ENCODE results near the gene NME8. TPM values are rescaled to one million over a fixed set of nuclear protein-coding genes. Genes with fewer than 3 reads are reported as not detected.

The NME8 gene
- total RNA-seq, 2 donors from 2014 or later: 2.3 to 9.2 TPM

GRCh38 chr7:37823557-37823956 lies 24.8 kb upstream of the NME8 start:
- no peak overlapping the region for H3K4me3 ChIP-seq (ENCODE audit: low read length)
- no peaks in the 10 kb centered on the region for H3K36me3 ChIP-seq (ENCODE audit: control insufficient read depth, insufficient read depth, low read length)
- H3K4me3 Mint-ChIP-seq: no peak overlapping the region
- peaks cover 4% of the 10 kb centered on the region for H3K9me3 ChIP-seq (ENCODE audit: control insufficient read depth, low read length)
- H3K27ac ChIP-seq (ENCODE audit: low read depth, low read length): no peak overlapping the region
- no peaks in the 10 kb centered on the region for H3K36me3 Mint-ChIP-seq (ENCODE audit: low read depth)
- H3K27ac Mint-ChIP-seq: no peak overlapping the region
- H3K27me3 Mint-ChIP-seq (ENCODE audit: insufficient read depth): no peaks in the 10 kb centered on the region
- no peak for TF ChIP-seq CTCF (conservative IDR thresholded peaks at IDR 0.05)
- 94% methylated on average over 2 of the region's 2 CpGs; no CpG with 5 or more reads in 1 of the 2 experiments for WGBS, 2 experiments (ENCODE audit: insufficient coverage in 1 of 2, insufficient read length in 1 of 2)
- H3K9ac ChIP-seq (ENCODE audit: extremely low read depth, low read length, poor library complexity, severe bottlenecking): no peak overlapping the region
- H3K27me3 ChIP-seq (ENCODE audit: control insufficient read depth, insufficient read depth, low read length, poor library complexity, severe bottlenecking): no peaks in the 10 kb centered on the region
- H3K4me1 ChIP-seq (ENCODE audit: control insufficient read depth, insufficient read depth, low read length): no peaks in the 10 kb centered on the region
- no peaks in the 10 kb centered on the region for H3K9me3 Mint-ChIP-seq
- H3K4me1 Mint-ChIP-seq: no peaks in the 10 kb centered on the region
- no peak for DNase-seq

- Histone ChIP-seq H3K27ac (ENCODE audit: low read depth, low read length) (no peak overlapping the region), H3K36me3 (ENCODE audit: control insufficient read depth, insufficient read depth, low read length) (no peaks in the 10 kb centered on the region), H3K9me3 (ENCODE audit: control insufficient read depth, low read length) (peaks cover 4% of the 10 kb centered on the region), H3K4me3 (ENCODE audit: low read length) (no peak overlapping the region), H3K27me3 (ENCODE audit: control insufficient read depth, insufficient read depth, low read length, poor library complexity, severe bottlenecking) (no peaks in the 10 kb centered on the region), H3K4me1 (ENCODE audit: control insufficient read depth, insufficient read depth, low read length) (no peaks in the 10 kb centered on the region), H3K9ac (ENCODE audit: extremely low read depth, low read length, poor library complexity, severe bottlenecking) (no peak overlapping the region)
- Mint-ChIP-seq H3K4me3 (no peak overlapping the region), H3K27me3 (ENCODE audit: insufficient read depth) (no peaks in the 10 kb centered on the region), H3K4me1 (no peaks in the 10 kb centered on the region), H3K9me3 (no peaks in the 10 kb centered on the region), H3K36me3 (ENCODE audit: low read depth) (no peaks in the 10 kb centered on the region), H3K27ac (no peak overlapping the region)
- no peak for DNase-seq
- WGBS, 2 experiments (ENCODE audit: insufficient coverage in 1 of 2, insufficient read length in 1 of 2): 96% methylated on average over 2 of the region's 3 CpGs; no CpG with 5 or more reads in 1 of the 2 experiments
- no peak for TF ChIP-seq CTCF (conservative IDR thresholded peaks at IDR 0.05)
Observed at GRCh38 chr7:37825038-37825437, 23.4 kb upstream of the NME8 start.

GRCh38 chr7:37826825-37827224 lies 21.6 kb upstream of the NME8 start:
- Mint-ChIP-seq H3K9me3 (no peaks in the 10 kb centered on the region), H3K4me3 (no peak overlapping the region), H3K27me3 (ENCODE audit: insufficient read depth) (no peaks in the 10 kb centered on the region), H3K4me1 (no peaks in the 10 kb centered on the region), H3K27ac (no peak overlapping the region), H3K36me3 (ENCODE audit: low read depth) (no peaks in the 10 kb centered on the region)
- Histone ChIP-seq H3K4me3 (ENCODE audit: low read length) (no peak overlapping the region), H3K9ac (ENCODE audit: extremely low read depth, low read length, poor library complexity, severe bottlenecking) (no peak overlapping the region), H3K27me3 (ENCODE audit: control insufficient read depth, insufficient read depth, low read length, poor library complexity, severe bottlenecking) (no peaks in the 10 kb centered on the region), H3K4me1 (ENCODE audit: control insufficient read depth, insufficient read depth, low read length) (no peaks in the 10 kb centered on the region), H3K9me3 (ENCODE audit: control insufficient read depth, low read length) (no peaks in the 10 kb centered on the region), H3K36me3 (ENCODE audit: control insufficient read depth, insufficient read depth, low read length) (no peaks in the 10 kb centered on the region), H3K27ac (ENCODE audit: low read depth, low read length) (no peak overlapping the region)
- WGBS, 2 experiments (ENCODE audit: insufficient coverage in 1 of 2, insufficient read length in 1 of 2): 78 to 82% methylated on average over 4 of the region's 4 CpGs
- no peak for TF ChIP-seq CTCF (conservative IDR thresholded peaks at IDR 0.05)
- no peak for DNase-seq

Measured in endodermal cell (in vitro differentiated cells).